Esophagus muscularis mucosa (tissue), 4 donors: ENCODE measurements around the gene FGD5. TPM values are rescaled to one million over a fixed set of nuclear protein-coding genes. Genes with fewer than 3 reads are reported as not detected.

Experiments
- DNase-seq: peaks from one replicate; pipeline ENCODE4 v3.0.0-alpha.2; 2017; ENCODE audit errors: extremely low spot score
- H3K27ac ChIP-seq, 4 donors: fragments of 200-600 bp; sonication (generic); replicated peaks in 1 of 4; 1 replicate in 3 of 4; 2 replicates in 1 of 4; pipeline ENCODE4 v1.5.1; 2016 to 2019; ENCODE audit warnings: mild to moderate bottlenecking in 1 of 4
- H3K27me3 ChIP-seq, 4 donors: fragments of 200-600 bp; sonication (generic); one replicate each; pipeline versions ENCODE4 v1.5.1 to v1.6.0; 2016 to 2019
- H3K36me3 ChIP-seq, 4 donors: fragments of 200-600 bp; sonication (generic); one replicate each; pipeline ENCODE4 v1.5.1; 2016 to 2019
- H3K4me1 ChIP-seq, 4 donors: fragments of 200-600 bp; sonication (generic); one replicate each; pipeline ENCODE4 v1.5.1; 2016 to 2019
- H3K4me3 ChIP-seq, 4 donors: fragments of 200-600 bp; sonication (generic); 1 replicate in 2 of 4; 2 replicates in 2 of 4; pipeline ENCODE4 v1.5.1; 2016 to 2019; ENCODE audit warnings: mild to moderate bottlenecking in 4 of 4, moderate library complexity in 1 of 4
- H3K9me3 ChIP-seq, 4 donors: fragments of 200-600 bp; sonication (generic); 1 replicate in 3 of 4; 2 replicates in 1 of 4; pipeline ENCODE4 v1.5.1; 2016 to 2019
- EP300 ChIP-seq: sonication (generic); formaldehyde crosslinking; IDR thresholded peaks from one replicate; pipeline ENCODE4 v1.6.1; 2017; ENCODE audit warnings: antibody characterized with exemption
- POLR2A ChIP-seq: fragments of 450-650 bp; IDR thresholded peaks from one replicate; pipeline ENCODE4 v1.6.1; 2017; ENCODE audit warnings: antibody characterized with exemption, moderate library complexity, mild to moderate bottlenecking, low read depth
- POLR2AphosphoS5 ChIP-seq, 2 donors: sonication (generic); formaldehyde crosslinking; IDR thresholded peaks; one replicate each; pipeline ENCODE4 v1.6.1; 2017; ENCODE audit warnings: antibody characterized with exemption in 2 of 2
- WGBS: methylation state at CpG from one replicate; pipeline ENCODE4 v1.1.5; 2018; 5-methylcytosine and 5-hydroxymethylcytosine counted together
- intact Hi-C: fragments of 100-400 bp; cut with DNase I; formaldehyde crosslinking; loops from one replicate; pipeline ENCODE4 v1.15.1; 2023
- total RNA-seq, 4 donors: library from RNA; depleted of rRNA; stranded (reverse); fragments of >200 nt; gene quantifications; one replicate each; pipeline versions ENCODE4 v1.1.0 to v1.2.1, GENCODE V29; 2016
- TF ChIP-seq, protein P1 (sequence below), 3 experiments: fragments of 200-600 bp in 2 of 3; fragments of 450-650 bp in 1 of 3; sonication (generic) in 2 of 3; IDR thresholded peaks; one replicate each; pipeline ENCODE4 v1.5.1; 2017 to 2019; ENCODE audit warnings: antibody characterized with exemption in 3 of 3, mild to moderate bottlenecking in 2 of 3, moderate library complexity in 1 of 3

FGD5 gene
- total RNA-seq, 4 donors from 2014 or later = 15.4 to 21.1 (median 16.1) TPM

DNA sequence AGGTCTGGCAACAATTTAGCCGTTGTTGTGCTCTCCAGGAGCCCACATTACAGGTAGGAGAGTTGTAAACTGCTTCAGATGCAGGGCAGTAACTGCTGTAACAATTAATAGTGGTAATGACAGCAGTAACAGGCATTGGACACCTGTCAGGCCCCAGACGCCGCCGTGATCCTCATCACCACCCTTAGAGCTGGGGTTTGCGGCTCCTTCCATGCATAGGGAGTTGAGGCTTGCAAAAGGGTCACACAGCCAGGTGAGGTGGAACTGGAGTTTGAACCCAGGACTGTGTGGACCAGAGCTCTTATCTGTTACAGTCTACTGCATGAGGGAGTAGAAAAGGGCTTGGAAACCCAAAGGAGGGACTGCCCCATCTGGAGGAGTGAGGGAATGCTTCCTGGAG lies 101.8 kb downstream of the FGD5 start:
- H3K27ac ChIP-seq = no peak overlapping the region
- H3K9me3 ChIP-seq = no peaks in the 10 kb centered on the region
- WGBS = 100% methylated on average over 1 of the region's 5 CpGs
- H3K36me3 ChIP-seq = peaks cover 0 to 61% (median 27%) of the 10 kb centered on the region in 4 donors
- no peak overlapping the region for H3K4me3 ChIP-seq
- intact Hi-C loops = loop anchor here (2.0 to 10.0 kb wide), 4 partner anchors 130 to 413 kb away; no protein-coding TSS in a partner anchor
- TF ChIP-seq POLR2A (no peak), EP300 (no peak), POLR2AphosphoS5 (IDR thresholded peaks at IDR 0.05) (no peak)
- TF ChIP-seq, protein P1, sequence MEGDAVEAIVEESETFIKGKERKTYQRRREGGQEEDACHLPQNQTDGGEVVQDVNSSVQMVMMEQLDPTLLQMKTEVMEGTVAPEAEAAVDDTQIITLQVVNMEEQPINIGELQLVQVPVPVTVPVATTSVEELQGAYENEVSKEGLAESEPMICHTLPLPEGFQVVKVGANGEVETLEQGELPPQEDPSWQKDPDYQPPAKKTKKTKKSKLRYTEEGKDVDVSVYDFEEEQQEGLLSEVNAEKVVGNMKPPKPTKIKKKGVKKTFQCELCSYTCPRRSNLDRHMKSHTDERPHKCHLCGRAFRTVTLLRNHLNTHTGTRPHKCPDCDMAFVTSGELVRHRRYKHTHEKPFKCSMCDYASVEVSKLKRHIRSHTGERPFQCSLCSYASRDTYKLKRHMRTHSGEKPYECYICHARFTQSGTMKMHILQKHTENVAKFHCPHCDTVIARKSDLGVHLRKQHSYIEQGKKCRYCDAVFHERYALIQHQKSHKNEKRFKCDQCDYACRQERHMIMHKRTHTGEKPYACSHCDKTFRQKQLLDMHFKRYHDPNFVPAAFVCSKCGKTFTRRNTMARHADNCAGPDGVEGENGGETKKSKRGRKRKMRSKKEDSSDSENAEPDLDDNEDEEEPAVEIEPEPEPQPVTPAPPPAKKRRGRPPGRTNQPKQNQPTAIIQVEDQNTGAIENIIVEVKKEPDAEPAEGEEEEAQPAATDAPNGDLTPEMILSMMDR (IDR thresholded peaks at IDR 0.05) = no peak
- H3K4me1 ChIP-seq = peaks cover 7 to 10% (median 9%) of the 10 kb centered on the region in 4 donors
- H3K27me3 ChIP-seq = no peaks in the 10 kb centered on the region
- no peak for DNase-seq

DNA sequence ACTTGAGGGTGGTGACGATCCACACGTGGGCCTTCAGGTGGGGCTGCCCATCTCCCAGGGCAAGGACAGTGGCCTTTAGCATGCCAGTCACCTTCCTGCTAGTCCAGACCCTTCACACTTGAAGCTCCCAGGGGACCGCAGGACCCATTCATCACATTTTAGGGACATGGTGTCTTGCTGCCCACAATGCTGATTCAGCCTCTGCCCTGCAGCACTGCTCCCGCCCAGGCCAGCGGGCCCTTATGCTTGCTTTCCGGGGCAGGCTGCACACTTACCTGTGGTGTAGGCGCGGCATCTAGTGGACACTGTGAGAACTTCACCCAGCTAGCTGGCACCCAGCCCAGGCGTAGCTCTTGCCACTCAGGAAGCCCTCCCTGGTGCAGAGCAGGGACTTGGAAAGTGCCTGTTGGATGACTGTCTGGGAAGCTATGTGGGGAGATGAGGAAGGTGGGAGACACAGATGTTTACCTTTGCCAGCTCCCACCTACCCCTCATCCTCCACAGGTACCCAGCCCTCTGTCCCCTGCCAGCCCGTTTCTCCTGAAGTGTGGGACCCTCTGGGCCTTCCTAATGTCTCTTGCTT lies 102.4 kb downstream of the FGD5 start:
- no peak overlapping the region for H3K4me3 ChIP-seq
- intact Hi-C loops = loop anchor here (2.0 to 10.0 kb wide), 4 partner anchors 130 to 414 kb away; no protein-coding TSS in a partner anchor
- peaks cover 0 to 66% (median 29%) of the 10 kb centered on the region in 4 donors for H3K36me3 ChIP-seq
- H3K9me3 ChIP-seq = no peaks in the 10 kb centered on the region
- H3K27ac ChIP-seq = no peak overlapping the region
- peak; percentile 67 to 73 for TF ChIP-seq POLR2AphosphoS5 (IDR thresholded peaks at IDR 0.05)
- TF ChIP-seq EP300 = no peak
- no peak for TF ChIP-seq POLR2A
- TF ChIP-seq, protein P1 (IDR thresholded peaks at IDR 0.05) = peak in 2 of 3 experiments; percentile 94 to 98
- peak; percentile 96 for DNase-seq
- no peaks in the 10 kb centered on the region for H3K27me3 ChIP-seq
- WGBS = 23% methylated on average over 4 of the region's 10 CpGs
- H3K4me1 ChIP-seq = peaks cover 7 to 14% (median 9%) of the 10 kb centered on the region in 4 donors

DNA sequence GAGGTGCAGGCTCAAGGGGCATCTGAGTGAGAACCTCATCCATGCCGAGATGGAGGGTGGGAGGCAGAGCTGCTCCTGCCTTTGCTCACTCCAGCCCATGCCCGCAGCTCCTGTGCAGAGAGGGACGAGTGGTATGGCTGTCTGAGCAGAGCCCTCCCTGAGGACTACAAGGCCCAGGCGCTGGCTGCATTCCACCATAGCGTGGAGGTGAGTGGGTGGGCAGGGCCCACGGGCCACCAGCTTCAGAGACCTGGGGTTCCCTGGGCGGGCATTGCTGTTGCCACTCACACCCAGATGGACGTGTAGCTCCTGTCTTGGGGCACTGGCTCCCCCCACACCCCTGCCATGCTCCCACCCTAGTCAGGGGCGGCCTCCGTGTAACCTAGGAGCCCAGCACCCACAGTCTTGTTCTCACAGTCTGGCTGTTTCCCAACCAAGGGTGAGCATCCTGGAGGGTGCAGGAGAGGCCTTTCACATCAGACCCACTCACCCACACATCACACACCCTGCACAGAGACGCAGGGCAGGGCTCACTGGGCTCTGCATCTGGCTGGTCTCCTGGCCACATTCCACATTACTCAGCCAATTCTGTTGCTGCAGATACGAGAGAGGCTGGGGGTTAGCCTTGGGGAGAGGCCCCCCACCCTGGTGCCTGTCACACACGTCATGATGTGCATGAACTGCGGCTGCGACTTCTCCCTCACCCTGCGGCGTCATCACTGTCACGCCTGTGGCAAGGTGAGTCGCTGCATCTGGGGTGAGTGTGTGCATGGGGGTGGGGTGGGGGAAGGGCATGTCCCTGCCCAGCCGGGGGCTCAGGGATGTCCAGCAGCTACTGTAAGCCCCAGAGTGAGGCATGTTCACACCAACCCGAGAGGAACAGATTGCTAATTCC lies 103.3 kb downstream of the FGD5 start:
- no peak for TF ChIP-seq POLR2A
- TF ChIP-seq, protein P1 (IDR thresholded peaks at IDR 0.05) = no peak
- TF ChIP-seq EP300 = no peak
- TF ChIP-seq POLR2AphosphoS5 (IDR thresholded peaks at IDR 0.05) = no peak
- H3K27ac ChIP-seq = no peak overlapping the region

DNA sequence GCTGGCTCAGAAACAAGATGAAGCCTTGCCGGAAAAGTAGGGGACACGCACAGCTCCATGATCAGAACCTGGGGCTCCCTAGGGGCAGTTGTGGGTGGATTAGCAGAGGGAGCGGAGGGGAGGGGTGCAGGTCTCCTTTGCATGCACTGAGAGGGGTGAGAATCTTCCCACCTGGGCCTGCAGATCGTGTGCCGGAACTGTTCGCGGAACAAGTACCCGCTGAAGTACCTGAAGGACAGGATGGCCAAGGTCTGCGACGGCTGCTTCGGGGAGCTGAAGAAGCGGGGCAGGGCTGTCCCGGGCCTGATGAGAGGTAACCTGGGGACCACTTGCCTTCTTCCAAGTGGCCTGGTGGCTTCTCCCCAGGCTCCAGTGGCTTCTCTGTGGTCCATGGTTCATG lies 104.1 kb downstream of the FGD5 start:
- TF ChIP-seq, protein P1 (IDR thresholded peaks at IDR 0.05) = no peak
- TF ChIP-seq POLR2AphosphoS5 (IDR thresholded peaks at IDR 0.05) = no peak
- H3K36me3 ChIP-seq = peaks cover 0 to 59% (median 35%) of the 10 kb centered on the region in 4 donors
- 95% methylated on average over 13 of the region's 13 CpGs for WGBS

More for the DNA sequence above, 103.3 kb downstream of the FGD5 start:
- Histone ChIP-seq H3K4me3 (no peak overlapping the region), H3K27me3 (no peaks in the 10 kb centered on the region), H3K36me3 (peaks cover 0 to 65% (median 32%) of the 10 kb centered on the region in 4 donors), H3K4me1 (peaks cover 7 to 14% (median 9%) of the 10 kb centered on the region in 4 donors), H3K9me3 (no peaks in the 10 kb centered on the region)
- intact Hi-C loops = loop anchor here (2.0 to 10.0 kb wide), 4 partner anchors 131 to 415 kb away; no protein-coding TSS in a partner anchor
- 88% methylated on average over 13 of the region's 21 CpGs for WGBS
- DNase-seq = no peak

More for the DNA sequence above, 104.1 kb downstream of the FGD5 start:
- no peak overlapping the region for H3K4me3 ChIP-seq
- no peaks in the 10 kb centered on the region for H3K9me3 ChIP-seq
- H3K27me3 ChIP-seq = no peaks in the 10 kb centered on the region
- DNase-seq = no peak
- H3K27ac ChIP-seq = no peak overlapping the region
- intact Hi-C loops = loop anchor here (5.0 to 10.0 kb wide), 3 partner anchors 182 to 416 kb away; no protein-coding TSS in a partner anchor
- H3K4me1 ChIP-seq = peaks cover 7 to 14% (median 9%) of the 10 kb centered on the region in 4 donors
